Ecto neural progenitor cell (in vitro differentiated cells): ENCODE data around the gene TAS1R1.

Experiments
- DNase-seq: peaks from one replicate; pipeline ENCODE4 v3.0.0-alpha.2; 2018; ENCODE audit warnings: low spot score

TAS1R1 gene

GRCh38 chr1:6554907-6555778 is at the start of gene TAS1R1:
TAS1R1 (plus strand) TSS chr1:6555307; CDS start chr1:6555374, 67 bp downstream.
- DNase-seq: no peak

GRCh38 chr1:6505367-6506209 is 49.5 kb upstream of the TAS1R1 start:
- no peak for DNase-seq

GRCh38 chr1:6506210-6507036 is 48.7 kb upstream of the TAS1R1 start:
- DNase-seq: peak; percentile 46

- DNase-seq: no peak
Measured at GRCh38 chr1:6507037-6507428, 48.1 kb upstream of the TAS1R1 start.

GRCh38 chr1:6507461-6507911 is 47.6 kb upstream of the TAS1R1 start:
- DNase-seq: no peak

GRCh38 chr1:6508154-6508815 is 46.8 kb upstream of the TAS1R1 start:
- no peak for DNase-seq

GRCh38 chr1:6508816-6509189 is 46.3 kb upstream of the TAS1R1 start:
- no peak for DNase-seq

GRCh38 chr1:6509220-6509918 is 45.7 kb upstream of the TAS1R1 start:
- no peak for DNase-seq

GRCh38 chr1:6509919-6510291 is 45.2 kb upstream of the TAS1R1 start:
- no peak for DNase-seq

- no peak for DNase-seq
Measured at GRCh38 chr1:6510493-6510892, 44.6 kb upstream of the TAS1R1 start.

GRCh38 chr1:6511056-6511455 is 44.1 kb upstream of the TAS1R1 start:
- DNase-seq: no peak

- DNase-seq: no peak
Measured at GRCh38 chr1:6511561-6512244, 43.4 kb upstream of the TAS1R1 start.

GRCh38 chr1:6512245-6512907 is 42.7 kb upstream of the TAS1R1 start:
- peak; percentile 51 for DNase-seq

- DNase-seq: no peak
Measured at GRCh38 chr1:6512908-6513280, 42.2 kb upstream of the TAS1R1 start.

GRCh38 chr1:6513320-6513801 is 41.7 kb upstream of the TAS1R1 start:
- DNase-seq: no peak

- DNase-seq: no peak
Measured at GRCh38 chr1:6515771-6516170, 39.3 kb upstream of the TAS1R1 start.

GRCh38 chr1:6517435-6517851 is 37.7 kb upstream of the TAS1R1 start:
- no peak for DNase-seq

GRCh38 chr1:6519491-6519934 is 35.6 kb upstream of the TAS1R1 start:
- no peak for DNase-seq

GRCh38 chr1:6519935-6520671 is 35.0 kb upstream of the TAS1R1 start:
- peak; percentile 88 for DNase-seq
